DOHH2 (cell line): ENCODE data around the gene CPA2.

ENCODE experiments used
- CTCF ChIP-seq: fragments of 200-600 bp; sonication (generic); IDR thresholded peaks from one replicate; pipeline ENCODE4 v1.5.1; 2014; ENCODE audit warnings: antibody characterized with exemption, mild to moderate bottlenecking, low read depth, low read length; ENCODE audit not compliant: poor library complexity, severe bottlenecking
- EZH2phosphoT487 ChIP-seq: fragments of 200-600 bp; sonication (generic); IDR thresholded peaks from 2 replicates; pipeline ENCODE4 v1.6.1; 2017; ENCODE audit warnings: borderline replicate concordance, mild to moderate bottlenecking, antibody characterized with exemption, low read length, moderate library complexity, mixed read lengths

DNA sequence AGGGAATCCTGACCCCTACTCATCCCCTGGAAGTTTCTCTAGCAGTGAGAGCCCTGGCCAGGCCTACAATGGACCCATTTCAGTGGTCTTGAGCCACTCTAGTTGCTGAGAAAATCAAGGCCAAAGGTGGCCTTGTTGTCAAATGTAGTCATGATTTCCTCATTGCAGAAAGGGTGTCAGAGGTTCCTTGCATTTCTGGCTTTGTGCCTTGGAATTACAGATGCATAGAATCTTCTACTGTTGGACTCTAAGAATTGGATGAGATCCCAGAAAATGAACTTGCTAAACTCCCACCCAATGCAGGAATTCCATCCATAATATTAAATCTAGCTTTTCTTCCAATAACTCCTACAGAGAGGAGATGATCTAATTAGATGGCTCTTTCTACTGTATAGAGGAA is 12.2 kb downstream of the CPA2 start:
- TF ChIP-seq CTCF (no peak), EZH2phosphoT487 (no peak)
